Tibial artery (tissue), 4 donors: ENCODE measurements around the gene KICS2.

ENCODE experiments used
- DNase-seq, 2 donors: peaks; one replicate each; pipeline ENCODE4 v3.0.0-alpha.2; 2019
- H3K27ac ChIP-seq, 2 donors: fragments of 200-600 bp; sonication (generic) in 1 of 2; 1 replicate in 1 of 2; 2 replicates in 1 of 2; pipeline ENCODE4 v1.5.1; 2018 to 2019; ENCODE audit warnings: mild to moderate bottlenecking in 1 of 2
- H3K27me3 ChIP-seq, 2 donors: fragments of 200-600 bp; sonication (generic) in 1 of 2; one replicate each; pipeline versions ENCODE4 v1.5.1 to v1.6.0; 2016 to 2019
- H3K36me3 ChIP-seq, 3 donors: fragments of 200-600 bp; sonication (generic) in 2 of 3; one replicate each; pipeline ENCODE4 v1.5.1; 2016 to 2019; ENCODE audit warnings: mild to moderate bottlenecking in 2 of 3
- H3K4me1 ChIP-seq, 4 donors: fragments of 200-600 bp; sonication (generic) in 2 of 4; 1 replicate in 3 of 4; 2 replicates in 1 of 4; pipeline ENCODE4 v1.5.1; 2016 to 2019
- H3K4me3 ChIP-seq, 2 donors: fragments of 200-600 bp; sonication (generic) in 1 of 2; 1 replicate in 1 of 2; 2 replicates in 1 of 2; pipeline ENCODE4 v1.5.1; 2018 to 2019; ENCODE audit warnings: mild to moderate bottlenecking in 2 of 2
- H3K9me3 ChIP-seq, 3 donors: fragments of 200-600 bp; sonication (generic) in 1 of 3; one replicate each; pipeline ENCODE4 v1.5.1; 2016 to 2019
- intact Hi-C: fragments of 100-400 bp; cut with DNase I; formaldehyde crosslinking; loops from one replicate; pipeline ENCODE4 v1.15.0; 2023; ENCODE audit warnings: low total_unique reads
- TF ChIP-seq, protein P1 (sequence below), 2 experiments: fragments of 200-600 bp in 1 of 2; fragments of 450-650 bp in 1 of 2; IDR thresholded peaks; one replicate each; pipeline ENCODE4 v1.5.1; 2017 to 2019; ENCODE audit warnings: antibody characterized with exemption in 2 of 2, mild to moderate bottlenecking in 1 of 2, moderate library complexity in 1 of 2

The KICS2 gene

GRCh38 chr12:64186789-64187188 lies 35.3 kb downstream of the KICS2 start:
- intact Hi-C loops = no loop called here
- H3K4me3 ChIP-seq = no peak overlapping the region
- TF ChIP-seq, protein P1, sequence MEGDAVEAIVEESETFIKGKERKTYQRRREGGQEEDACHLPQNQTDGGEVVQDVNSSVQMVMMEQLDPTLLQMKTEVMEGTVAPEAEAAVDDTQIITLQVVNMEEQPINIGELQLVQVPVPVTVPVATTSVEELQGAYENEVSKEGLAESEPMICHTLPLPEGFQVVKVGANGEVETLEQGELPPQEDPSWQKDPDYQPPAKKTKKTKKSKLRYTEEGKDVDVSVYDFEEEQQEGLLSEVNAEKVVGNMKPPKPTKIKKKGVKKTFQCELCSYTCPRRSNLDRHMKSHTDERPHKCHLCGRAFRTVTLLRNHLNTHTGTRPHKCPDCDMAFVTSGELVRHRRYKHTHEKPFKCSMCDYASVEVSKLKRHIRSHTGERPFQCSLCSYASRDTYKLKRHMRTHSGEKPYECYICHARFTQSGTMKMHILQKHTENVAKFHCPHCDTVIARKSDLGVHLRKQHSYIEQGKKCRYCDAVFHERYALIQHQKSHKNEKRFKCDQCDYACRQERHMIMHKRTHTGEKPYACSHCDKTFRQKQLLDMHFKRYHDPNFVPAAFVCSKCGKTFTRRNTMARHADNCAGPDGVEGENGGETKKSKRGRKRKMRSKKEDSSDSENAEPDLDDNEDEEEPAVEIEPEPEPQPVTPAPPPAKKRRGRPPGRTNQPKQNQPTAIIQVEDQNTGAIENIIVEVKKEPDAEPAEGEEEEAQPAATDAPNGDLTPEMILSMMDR (IDR thresholded peaks at IDR 0.05) = no peak
- peaks cover 0 to 8% (median 5%) of the 10 kb centered on the region in 4 donors for H3K4me1 ChIP-seq
- H3K27ac ChIP-seq = no peak overlapping the region
- H3K27me3 ChIP-seq = no peaks in the 10 kb centered on the region
- H3K36me3 ChIP-seq = no peaks in the 10 kb centered on the region
- no peak for DNase-seq
- H3K9me3 ChIP-seq = no peaks in the 10 kb centered on the region

DNA sequence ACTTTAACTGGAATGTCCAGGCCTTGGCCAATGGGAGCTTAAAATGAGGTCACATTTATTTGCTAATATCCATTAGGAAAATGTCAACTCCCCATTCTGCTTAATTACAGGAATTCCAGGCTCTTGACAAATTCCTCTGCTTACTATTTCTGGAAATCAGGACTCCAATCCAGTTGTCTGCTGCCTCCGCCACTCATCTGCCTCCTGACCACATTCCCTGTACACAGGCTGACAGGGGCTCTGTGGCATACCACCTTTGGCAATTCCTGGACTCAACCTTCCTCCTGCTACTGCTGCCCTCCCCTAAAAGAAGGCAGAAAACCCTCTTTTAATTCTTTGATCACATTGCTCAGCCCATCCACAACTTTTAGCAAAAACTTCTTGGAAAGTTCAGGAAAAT lies 37.9 kb downstream of the KICS2 start:
- Histone ChIP-seq H3K36me3 (no peaks in the 10 kb centered on the region), H3K27ac (no peak overlapping the region), H3K4me1 (peaks cover 0 to 24% (median 7%) of the 10 kb centered on the region in 4 donors), H3K4me3 (no peak overlapping the region), H3K27me3 (no peaks in the 10 kb centered on the region), H3K9me3 (no peaks in the 10 kb centered on the region)
- no peak for DNase-seq
- intact Hi-C loops = loop anchor here (5.0 kb wide), 1 partner anchor 342 kb away; the partner anchor contains the start of gene SRGAP1
- TF ChIP-seq, protein P1 (IDR thresholded peaks at IDR 0.05) = no peak

- H3K4me3 ChIP-seq = peak overlapping the region; percentile 6 to 7
- TF ChIP-seq, protein P1 (IDR thresholded peaks at IDR 0.05) = peak; percentile 59 to 65
- H3K36me3 ChIP-seq = no peaks in the 10 kb centered on the region
- no peaks in the 10 kb centered on the region for H3K27me3 ChIP-seq
- intact Hi-C loops = loop anchor here (5.0 kb wide), 1 partner anchor 339 kb away; the partner anchor contains the start of gene SRGAP1
- peak; percentile 52 to 74 for DNase-seq
- peaks cover 0 to 24% (median 7%) of the 10 kb centered on the region in 4 donors for H3K4me1 ChIP-seq
- peak overlapping the region; percentile 43 to 61 for H3K27ac ChIP-seq
- H3K9me3 ChIP-seq = no peaks in the 10 kb centered on the region
Observed at GRCh38 chr12:64181430-64182291, 40.4 kb downstream of the KICS2 start.

- H3K36me3 ChIP-seq = no peaks in the 10 kb centered on the region
- peak overlapping the region; percentile 6 to 7 for H3K4me3 ChIP-seq
- H3K27ac ChIP-seq = peak overlapping the region in 1 of 2 donors; percentile 61
- no peak for DNase-seq
- no peaks in the 10 kb centered on the region for H3K9me3 ChIP-seq
- no peaks in the 10 kb centered on the region for H3K27me3 ChIP-seq
- intact Hi-C loops = loop anchor here (5.0 kb wide), 1 partner anchor 339 kb away; the partner anchor contains the start of gene SRGAP1
- H3K4me1 ChIP-seq = peaks cover 0 to 24% (median 7%) of the 10 kb centered on the region in 4 donors
- TF ChIP-seq, protein P1 (IDR thresholded peaks at IDR 0.05) = no peak
Observed at GRCh38 chr12:64180951-64181350, 41.1 kb downstream of the KICS2 start.

DNA sequence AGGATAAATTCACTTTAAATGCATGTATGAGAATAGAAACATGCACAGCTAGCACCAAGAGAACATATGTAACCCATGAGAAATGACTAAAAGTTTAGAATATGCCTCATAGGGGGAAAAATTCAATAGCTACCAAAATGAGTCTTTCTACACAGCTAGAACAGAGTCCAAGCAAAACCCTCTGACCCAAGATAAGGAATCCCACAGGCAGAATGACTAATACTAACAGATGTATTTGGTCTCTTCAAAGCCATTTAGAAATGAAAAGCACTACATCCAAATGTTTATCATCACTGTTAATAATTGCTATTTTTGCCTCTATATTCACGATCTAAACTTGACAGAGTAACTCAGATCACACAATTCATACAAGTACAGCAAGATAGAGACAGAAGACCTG lies 44.0 kb downstream of the KICS2 start:
- TF ChIP-seq, protein P1 (IDR thresholded peaks at IDR 0.05) = no peak
- no peaks in the 10 kb centered on the region for H3K36me3 ChIP-seq
- no peak overlapping the region for H3K4me3 ChIP-seq
- H3K27me3 ChIP-seq = no peaks in the 10 kb centered on the region
- H3K4me1 ChIP-seq = peaks cover 0 to 24% (median 7%) of the 10 kb centered on the region in 4 donors
- intact Hi-C loops = no loop called here
- no peaks in the 10 kb centered on the region for H3K9me3 ChIP-seq
- DNase-seq = no peak
- no peak overlapping the region for H3K27ac ChIP-seq
